ENCODE results near the gene TBC1D4.

- TF ChIP-seq POLR2AphosphoS5 (IDR thresholded peaks at IDR 0.05) (no peak), CTCF (IDR thresholded peaks at IDR 0.05 in 8 of 11, conservative IDR thresholded peaks at IDR 0.05 in 3 of 11) (no peak), POLR2A (IDR thresholded peaks at IDR 0.05) (no peak)
These were observed 196.7 kb downstream of the TBC1D4 start for GRCh38 chr13:75285310-75285709.
